ENCODE data around the gene SNX14.
A peak's percentile ranks its signal among the peaks of the same experiment; 100 is the strongest.

DNA sequence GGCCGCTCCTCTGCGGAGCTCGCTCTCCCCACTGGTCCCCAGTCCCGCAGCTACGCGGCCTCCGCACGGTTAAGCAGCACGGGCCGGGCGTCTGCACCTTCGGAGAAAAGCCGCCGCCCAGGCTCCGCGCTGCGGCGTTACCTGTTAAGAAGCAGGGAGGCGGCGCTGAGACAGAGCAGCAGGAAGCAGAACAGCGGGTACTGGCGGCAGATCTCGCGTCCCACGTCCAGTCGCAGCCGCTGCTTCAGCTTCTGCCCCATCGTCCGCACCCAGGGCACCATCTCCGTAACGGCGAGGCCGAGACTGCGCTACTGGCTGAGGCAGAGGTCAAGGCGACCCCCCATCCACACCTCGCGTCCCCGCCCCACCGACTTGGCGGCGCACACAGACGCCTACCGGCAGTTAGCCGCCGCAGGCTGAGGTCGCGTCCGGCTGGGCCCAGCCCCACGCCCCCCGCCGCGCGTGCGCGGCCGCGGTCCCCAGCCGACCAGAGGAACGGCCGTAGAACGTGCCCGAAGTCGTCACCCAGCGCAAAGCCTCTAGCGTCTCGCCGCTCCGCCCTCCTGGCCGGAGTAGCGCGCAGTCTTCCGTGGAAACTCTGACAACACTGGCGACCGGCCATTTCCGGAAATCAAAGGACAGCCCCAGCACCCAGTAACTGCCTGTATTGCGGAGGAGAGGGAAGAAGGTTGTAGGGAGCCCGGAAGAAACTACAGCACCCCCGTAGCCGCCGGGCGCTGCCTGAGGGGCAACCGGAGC is at the start of gene SNX14:
- TF ChIP-seq, protein P1, sequence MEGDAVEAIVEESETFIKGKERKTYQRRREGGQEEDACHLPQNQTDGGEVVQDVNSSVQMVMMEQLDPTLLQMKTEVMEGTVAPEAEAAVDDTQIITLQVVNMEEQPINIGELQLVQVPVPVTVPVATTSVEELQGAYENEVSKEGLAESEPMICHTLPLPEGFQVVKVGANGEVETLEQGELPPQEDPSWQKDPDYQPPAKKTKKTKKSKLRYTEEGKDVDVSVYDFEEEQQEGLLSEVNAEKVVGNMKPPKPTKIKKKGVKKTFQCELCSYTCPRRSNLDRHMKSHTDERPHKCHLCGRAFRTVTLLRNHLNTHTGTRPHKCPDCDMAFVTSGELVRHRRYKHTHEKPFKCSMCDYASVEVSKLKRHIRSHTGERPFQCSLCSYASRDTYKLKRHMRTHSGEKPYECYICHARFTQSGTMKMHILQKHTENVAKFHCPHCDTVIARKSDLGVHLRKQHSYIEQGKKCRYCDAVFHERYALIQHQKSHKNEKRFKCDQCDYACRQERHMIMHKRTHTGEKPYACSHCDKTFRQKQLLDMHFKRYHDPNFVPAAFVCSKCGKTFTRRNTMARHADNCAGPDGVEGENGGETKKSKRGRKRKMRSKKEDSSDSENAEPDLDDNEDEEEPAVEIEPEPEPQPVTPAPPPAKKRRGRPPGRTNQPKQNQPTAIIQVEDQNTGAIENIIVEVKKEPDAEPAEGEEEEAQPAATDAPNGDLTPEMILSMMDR (IDR thresholded peaks at IDR 0.05), result peak in 3 of 5 experiments; percentile 9 to 50 (median 26)
- TF ChIP-seq POLR2A (IDR thresholded peaks at IDR 0.05) (peak; percentile 93), EP300 (IDR thresholded peaks at IDR 0.05; ENCODE audit: low read depth) (no peak), POLR2AphosphoS5 (IDR thresholded peaks at IDR 0.05) (peak; percentile 76 to 93 (median 91))
